GM12865 (cell line): ENCODE results near the gene MYBPC2.

ENCODE experiments used
- DNase-seq: peaks from one replicate; pipeline ENCODE4 v3.0.0; 2010; ENCODE audit warnings: low read depth
- H3K4me3 ChIP-seq: 2 replicates; pipeline ENCODE4 v1.5.1; 2011; ENCODE audit warnings: mild to moderate bottlenecking, low read depth, low read length, control low read depth
- TF ChIP-seq, protein P1 (sequence below): IDR thresholded peaks from 2 replicates; pipeline ENCODE4 v1.5.1; 2011; ENCODE audit warnings: low read length, control low read depth, low read depth, inconsistent platforms; ENCODE audit not compliant: insufficient read depth; ENCODE audit errors: missing control alignments

MYBPC2 gene

GRCh38 chr19:50510121-50510670, 77.5 kb downstream of the MYBPC2 start:
- TF ChIP-seq, protein P1, sequence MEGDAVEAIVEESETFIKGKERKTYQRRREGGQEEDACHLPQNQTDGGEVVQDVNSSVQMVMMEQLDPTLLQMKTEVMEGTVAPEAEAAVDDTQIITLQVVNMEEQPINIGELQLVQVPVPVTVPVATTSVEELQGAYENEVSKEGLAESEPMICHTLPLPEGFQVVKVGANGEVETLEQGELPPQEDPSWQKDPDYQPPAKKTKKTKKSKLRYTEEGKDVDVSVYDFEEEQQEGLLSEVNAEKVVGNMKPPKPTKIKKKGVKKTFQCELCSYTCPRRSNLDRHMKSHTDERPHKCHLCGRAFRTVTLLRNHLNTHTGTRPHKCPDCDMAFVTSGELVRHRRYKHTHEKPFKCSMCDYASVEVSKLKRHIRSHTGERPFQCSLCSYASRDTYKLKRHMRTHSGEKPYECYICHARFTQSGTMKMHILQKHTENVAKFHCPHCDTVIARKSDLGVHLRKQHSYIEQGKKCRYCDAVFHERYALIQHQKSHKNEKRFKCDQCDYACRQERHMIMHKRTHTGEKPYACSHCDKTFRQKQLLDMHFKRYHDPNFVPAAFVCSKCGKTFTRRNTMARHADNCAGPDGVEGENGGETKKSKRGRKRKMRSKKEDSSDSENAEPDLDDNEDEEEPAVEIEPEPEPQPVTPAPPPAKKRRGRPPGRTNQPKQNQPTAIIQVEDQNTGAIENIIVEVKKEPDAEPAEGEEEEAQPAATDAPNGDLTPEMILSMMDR: no peak
- peak overlapping the region; percentile 95 for H3K4me3 ChIP-seq
- DNase-seq: no peak

DNA sequence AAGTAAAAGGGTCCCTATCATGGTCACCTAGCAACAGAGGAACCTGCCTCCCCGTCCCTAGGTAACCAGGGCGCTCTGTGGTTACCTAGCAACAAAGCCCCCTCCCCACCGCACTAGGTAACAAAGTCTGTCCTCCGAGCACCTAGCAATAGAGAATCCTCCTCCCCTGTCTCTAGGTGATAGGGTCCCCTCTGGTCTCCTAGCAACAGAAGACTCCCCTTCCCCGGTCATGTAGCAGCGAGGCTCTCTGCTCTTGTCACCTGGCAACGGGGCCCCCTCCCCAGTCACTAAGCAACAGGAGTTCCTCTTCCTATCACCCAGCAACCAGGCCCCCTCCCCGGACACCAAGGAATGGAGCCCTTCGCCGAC, 78.0 kb downstream of the MYBPC2 start:
- TF ChIP-seq, protein P1: no peak
- peak overlapping the region; percentile 95 for H3K4me3 ChIP-seq
- no peak for DNase-seq

DNA sequence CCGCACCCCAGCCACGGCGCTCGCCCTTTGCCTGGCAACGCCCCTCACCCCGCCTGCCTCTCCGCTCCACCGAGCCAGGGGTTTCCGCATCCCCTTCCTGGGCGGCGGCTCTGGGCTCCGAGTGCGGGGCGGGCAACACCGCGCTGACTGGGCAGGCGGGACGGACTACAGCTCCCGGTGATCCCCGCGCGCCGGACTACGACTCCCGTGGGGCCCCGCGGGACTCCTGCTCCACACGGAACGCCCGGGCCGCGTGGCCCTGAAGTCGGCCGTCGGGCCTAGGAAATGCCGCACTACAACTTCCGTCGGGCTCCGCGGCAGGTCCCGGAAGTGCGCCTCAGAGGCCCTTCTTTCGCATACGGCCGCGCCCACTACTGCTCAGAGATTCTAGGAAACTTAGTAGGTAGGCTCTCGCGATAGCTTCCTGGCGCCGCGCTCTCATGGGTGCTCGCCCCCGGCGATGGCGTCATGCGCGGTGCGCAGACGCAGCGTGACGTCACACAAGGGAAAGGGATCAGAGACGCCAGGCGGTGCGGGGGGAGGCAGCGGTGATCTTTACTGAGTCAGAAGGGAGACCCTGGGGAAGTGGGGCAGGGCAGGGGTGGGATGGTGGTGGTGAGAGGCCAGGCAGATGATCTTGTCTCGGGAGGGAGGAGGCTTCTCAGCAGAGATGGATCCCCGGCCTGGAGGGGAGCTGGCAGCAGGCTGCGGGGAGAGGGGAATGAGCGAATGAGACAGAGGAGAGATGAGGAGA, 78.6 kb downstream of the MYBPC2 start, which contains the start of gene JOSD2:
Gene JOSD2 (minus strand): TSS at position 123 of the 754 bp plus-strand sequence. CDS start 760 bp downstream, outside the sequence.
- DNase-seq: peak; percentile 100
- H3K4me3 ChIP-seq: peak within 1 kb of the TSS; percentile 95
- TF ChIP-seq, protein P1: no peak

DNA sequence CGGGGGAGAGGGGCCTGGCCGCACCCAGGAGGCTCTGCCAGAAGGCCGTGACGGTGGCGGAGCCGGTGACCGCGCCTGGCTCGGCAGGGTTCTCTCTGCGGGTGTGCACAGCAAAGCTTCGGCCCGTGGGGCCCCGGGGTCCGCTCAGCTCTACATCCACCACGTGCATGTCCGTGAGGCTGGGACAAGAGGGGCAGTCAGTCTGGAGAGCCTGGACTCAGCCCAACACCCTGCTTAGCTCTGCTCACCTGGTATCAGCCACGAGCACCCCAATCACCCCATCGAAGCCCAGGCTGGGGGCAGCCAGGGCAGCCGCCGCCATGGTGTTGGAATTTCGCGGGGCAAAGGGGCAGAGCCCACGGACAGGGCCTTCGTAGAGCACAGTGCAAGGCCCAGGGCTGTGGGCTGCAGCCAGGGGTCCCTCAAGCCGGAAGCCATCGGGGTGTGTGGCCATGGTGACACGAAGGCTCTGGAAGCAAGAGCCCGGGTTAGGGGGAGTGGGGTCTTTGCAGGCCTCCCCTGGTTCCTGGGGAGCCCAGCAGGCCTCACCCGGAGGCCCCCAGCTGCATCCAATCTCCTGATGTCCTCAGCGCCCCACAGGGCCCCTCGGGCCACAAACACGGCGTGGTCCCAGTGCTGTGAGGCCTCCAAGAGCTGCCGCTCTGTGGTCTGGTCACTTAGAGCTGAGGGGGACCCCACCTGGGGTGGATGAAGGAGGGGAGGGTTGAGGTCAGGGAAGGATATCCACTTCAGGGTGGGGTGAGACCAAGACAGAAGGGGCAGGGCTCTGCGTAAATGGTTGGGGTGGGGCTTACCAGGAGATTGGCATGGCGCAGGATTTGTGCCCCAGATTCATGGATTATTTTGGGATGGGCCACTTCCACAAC, 79.7 kb downstream of the MYBPC2 start:
- TF ChIP-seq, protein P1: no peak
- H3K4me3 ChIP-seq: peak overlapping the region; percentile 95
- DNase-seq: no peak

DNA sequence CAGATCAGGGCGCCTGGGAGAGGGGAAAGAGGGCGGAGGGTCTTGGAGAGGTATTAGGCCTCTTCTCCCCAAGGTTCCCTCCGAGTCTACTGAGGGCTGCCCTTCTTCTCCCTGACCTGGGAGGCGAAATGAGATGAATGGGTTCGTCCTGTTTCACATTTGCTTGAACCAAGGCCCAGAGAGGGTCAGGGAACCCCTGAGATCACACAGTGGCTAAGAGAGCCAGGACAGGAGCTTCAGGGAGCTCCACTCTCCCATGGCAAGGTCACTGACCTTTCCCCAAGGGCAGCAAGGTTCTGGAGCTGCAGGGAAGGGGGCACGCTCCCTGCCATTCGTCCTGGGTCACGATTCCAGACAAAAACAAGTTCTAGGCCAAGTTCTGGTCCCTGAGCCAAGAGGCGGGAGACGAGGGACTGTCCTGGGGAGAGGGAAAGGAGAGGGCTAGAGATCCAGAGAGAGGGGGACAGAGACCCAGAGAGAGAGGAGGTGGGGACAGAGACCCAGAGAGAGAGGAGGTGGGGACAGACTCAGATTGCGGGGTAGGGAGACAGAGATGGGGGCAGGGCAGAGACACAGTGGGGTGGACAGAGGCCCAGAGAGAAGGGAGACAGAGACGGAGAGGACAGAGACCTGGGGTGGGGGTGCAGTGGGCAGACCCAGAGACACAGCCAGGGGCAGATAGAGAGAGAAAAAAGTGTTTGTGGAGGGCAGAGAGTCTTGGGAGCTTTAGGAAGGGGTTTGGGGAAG, 80.5 kb downstream of the MYBPC2 start:
- no peak for DNase-seq
- H3K4me3 ChIP-seq: no peak overlapping the region
- TF ChIP-seq, protein P1: no peak

- TF ChIP-seq, protein P1: no peak
- DNase-seq: no peak
- no peak within 1 kb of the TSS for H3K4me3 ChIP-seq
These were observed 81.2 kb downstream of the MYBPC2 start, which contains the start of gene ASPDH for GRCh38 chr19:50513746-50514345. Gene ASPDH, minus strand, starts transcription at chr19:50513913. Its CDS starts 90 bp downstream, at chr19:50513823.
